GM18867 (cell line): Measurements from ENCODE around the gene GALNT14.

Experiments
- ATAC-seq: cut with Tn5 transposase; IDR thresholded peaks from one replicate; pipeline ENCODE4 v1.9.1; 2021; ENCODE audit warnings: mild to moderate bottlenecking, moderate library complexity; ENCODE audit not compliant: unreplicated experiment

The GALNT14 gene

GRCh38 chr2:31016648-31017047 lies 121.6 kb downstream of the GALNT14 start:
- no peak for ATAC-seq

GRCh38 chr2:31014516-31014915 lies 123.7 kb downstream of the GALNT14 start:
- ATAC-seq: no peak

- no peak for ATAC-seq
These were observed 124.9 kb downstream of the GALNT14 start for GRCh38 chr2:31013301-31013700.

- ATAC-seq: no peak
These were observed 125.8 kb downstream of the GALNT14 start for GRCh38 chr2:31012406-31012805.

GRCh38 chr2:31011587-31011986 lies 126.7 kb downstream of the GALNT14 start:
- no peak for ATAC-seq

- no peak for ATAC-seq
These were observed 129.6 kb downstream of the GALNT14 start for GRCh38 chr2:31008561-31009114.

GRCh38 chr2:31004257-31004656 lies 134.0 kb downstream of the GALNT14 start:
- ATAC-seq: no peak

- ATAC-seq: no peak
These were observed 134.5 kb downstream of the GALNT14 start for GRCh38 chr2:31003749-31004148.

GRCh38 chr2:31002537-31003150 lies 135.6 kb downstream of the GALNT14 start:
- ATAC-seq: no peak

GRCh38 chr2:31000970-31001369 lies 137.3 kb downstream of the GALNT14 start:
- ATAC-seq: no peak

- ATAC-seq: no peak
These were observed 139.6 kb downstream of the GALNT14 start for GRCh38 chr2:30998672-30999071.

- no peak for ATAC-seq
These were observed 140.3 kb downstream of the GALNT14 start for GRCh38 chr2:30997979-30998378.

- ATAC-seq: no peak
These were observed 143.8 kb downstream of the GALNT14 start for GRCh38 chr2:30994227-30995056.

GRCh38 chr2:30992781-30993180 lies 145.5 kb downstream of the GALNT14 start:
- ATAC-seq: no peak

GRCh38 chr2:30990671-30991070 lies 147.6 kb downstream of the GALNT14 start:
- no peak for ATAC-seq

GRCh38 chr2:30990176-30990575 lies 148.1 kb downstream of the GALNT14 start:
- no peak for ATAC-seq

GRCh38 chr2:30989746-30990145 lies 148.5 kb downstream of the GALNT14 start:
- no peak for ATAC-seq

GRCh38 chr2:30987566-30987965 lies 150.7 kb downstream of the GALNT14 start:
- ATAC-seq: no peak

- no peak for ATAC-seq
These were observed 152.0 kb downstream of the GALNT14 start for GRCh38 chr2:30986231-30986580.

GRCh38 chr2:30985493-30986230 lies 152.6 kb downstream of the GALNT14 start:
- no peak for ATAC-seq

GRCh38 chr2:30984148-30984547 lies 154.1 kb downstream of the GALNT14 start:
- no peak for ATAC-seq

GRCh38 chr2:30981510-30981909 lies 156.7 kb downstream of the GALNT14 start:
- ATAC-seq: no peak
